Esophagus squamous epithelium (tissue), 5 donors: Measurements from ENCODE around the gene CD163L1. TPM values are rescaled to one million over a fixed set of nuclear protein-coding genes. Genes with fewer than 3 reads are reported as not detected.

Source experiments
- DNase-seq: peaks from one replicate; lab custom pipeline; 2025; lab: John Stamatoyannopoulos, UW
- H3K27ac ChIP-seq, 4 donors: fragments of 200-600 bp; sonication (generic); one replicate each; pipeline ENCODE4 v1.5.1; 2016 to 2019; ENCODE audit warnings: mild to moderate bottlenecking in 1 of 4
- H3K27me3 ChIP-seq, 4 donors: fragments of 200-600 bp; sonication (generic); 1 replicate in 3 of 4; 2 replicates in 1 of 4; pipeline versions ENCODE4 v1.5.1 to v1.6.0; 2017 to 2021; ENCODE audit warnings: antibody characterized with exemption in 1 of 4
- H3K36me3 ChIP-seq, 3 donors: fragments of 200-600 bp; sonication (generic); one replicate each; pipeline ENCODE4 v1.5.1; 2016 to 2019
- H3K4me1 ChIP-seq, 3 donors: fragments of 200-600 bp; sonication (generic); one replicate each; pipeline ENCODE4 v1.5.1; 2017 to 2019
- H3K4me3 ChIP-seq, 4 donors: fragments of 200-600 bp; sonication (generic); 1 replicate in 3 of 4; 2 replicates in 1 of 4; pipeline ENCODE4 v1.5.1; 2016 to 2019; ENCODE audit warnings: mild to moderate bottlenecking in 2 of 4, moderate library complexity in 1 of 4
- H3K9me3 ChIP-seq, 3 donors: fragments of 200-600 bp; sonication (generic); one replicate each; pipeline ENCODE4 v1.5.1; 2016 to 2019
- POLR2A ChIP-seq, 4 donors: fragments of 450-650 bp; IDR thresholded peaks; one replicate each; pipeline ENCODE4 v1.6.1; 2017; ENCODE audit warnings: antibody characterized with exemption in 4 of 4, mild to moderate bottlenecking in 4 of 4, moderate library complexity in 3 of 4
- WGBS, 2 donors: methylation state at CpG; one replicate each; pipeline ENCODE4 v1.1.5; 2018; 5-methylcytosine and 5-hydroxymethylcytosine counted together
- intact Hi-C: fragments of 100-400 bp; cut with DNase I; formaldehyde crosslinking; loops from one replicate; pipeline ENCODE4 v1.15.0; 2022
- total RNA-seq, 4 donors: library from RNA; depleted of rRNA; stranded (reverse); fragments of >200 nt; gene quantifications; one replicate each; pipeline ENCODE4 v1.1.0, GENCODE V29; 2016
- TF ChIP-seq, protein P1 (sequence below), 6 experiments: fragments of 450-650 bp in 4 of 6; fragments of 200-600 bp in 2 of 6; sonication (generic) in 2 of 6; IDR thresholded peaks; one replicate each; pipeline ENCODE4 v1.5.1; 2016 to 2019; ENCODE audit warnings: antibody characterized with exemption in 6 of 6, mild to moderate bottlenecking in 4 of 6, moderate library complexity in 4 of 6
- donor health status: DM: yes; HTN: yes; CAD: no.

CD163L1 gene
- total RNA-seq, 4 donors from 2014 or later: 0.15 to 2.8 (median 1.1) TPM

- no peaks in the 10 kb centered on the region for H3K9me3 ChIP-seq
- no peaks in the 10 kb centered on the region for H3K4me1 ChIP-seq
- no peak overlapping the region for H3K27ac ChIP-seq
- TF ChIP-seq POLR2A (IDR thresholded peaks at IDR 0.05): no peak
- TF ChIP-seq, protein P1, sequence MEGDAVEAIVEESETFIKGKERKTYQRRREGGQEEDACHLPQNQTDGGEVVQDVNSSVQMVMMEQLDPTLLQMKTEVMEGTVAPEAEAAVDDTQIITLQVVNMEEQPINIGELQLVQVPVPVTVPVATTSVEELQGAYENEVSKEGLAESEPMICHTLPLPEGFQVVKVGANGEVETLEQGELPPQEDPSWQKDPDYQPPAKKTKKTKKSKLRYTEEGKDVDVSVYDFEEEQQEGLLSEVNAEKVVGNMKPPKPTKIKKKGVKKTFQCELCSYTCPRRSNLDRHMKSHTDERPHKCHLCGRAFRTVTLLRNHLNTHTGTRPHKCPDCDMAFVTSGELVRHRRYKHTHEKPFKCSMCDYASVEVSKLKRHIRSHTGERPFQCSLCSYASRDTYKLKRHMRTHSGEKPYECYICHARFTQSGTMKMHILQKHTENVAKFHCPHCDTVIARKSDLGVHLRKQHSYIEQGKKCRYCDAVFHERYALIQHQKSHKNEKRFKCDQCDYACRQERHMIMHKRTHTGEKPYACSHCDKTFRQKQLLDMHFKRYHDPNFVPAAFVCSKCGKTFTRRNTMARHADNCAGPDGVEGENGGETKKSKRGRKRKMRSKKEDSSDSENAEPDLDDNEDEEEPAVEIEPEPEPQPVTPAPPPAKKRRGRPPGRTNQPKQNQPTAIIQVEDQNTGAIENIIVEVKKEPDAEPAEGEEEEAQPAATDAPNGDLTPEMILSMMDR (IDR thresholded peaks at IDR 0.05): no peak
- DNase-seq: no peak
- no peak overlapping the region for H3K4me3 ChIP-seq
- H3K27me3 ChIP-seq: no peaks in the 10 kb centered on the region
- intact Hi-C loops: no loop called here
- WGBS, 2 donors: 100% methylated on average over 1 of the region's 1 CpG; no CpG with 5 or more reads in 1 of the 2 donors
- no peaks in the 10 kb centered on the region for H3K36me3 ChIP-seq
Measured at GRCh38 chr12:7383157-7383556, 60.8 kb downstream of the CD163L1 start.

GRCh38 chr12:7376196-7376595 lies 67.8 kb downstream of the CD163L1 start:
- Histone ChIP-seq H3K9me3 (no peaks in the 10 kb centered on the region), H3K27me3 (no peaks in the 10 kb centered on the region), H3K4me3 (no peak overlapping the region), H3K27ac (no peak overlapping the region), H3K36me3 (no peaks in the 10 kb centered on the region), H3K4me1 (no peaks in the 10 kb centered on the region)
- TF ChIP-seq, protein P1 (IDR thresholded peaks at IDR 0.05): no peak
- no peak for TF ChIP-seq POLR2A (IDR thresholded peaks at IDR 0.05)
- no peak for DNase-seq
- intact Hi-C loops: no loop called here
- whole genome bisulfite sequencing, 2 donors: 26 to 37% methylated on average over 1 of the region's 1 CpG

DNA sequence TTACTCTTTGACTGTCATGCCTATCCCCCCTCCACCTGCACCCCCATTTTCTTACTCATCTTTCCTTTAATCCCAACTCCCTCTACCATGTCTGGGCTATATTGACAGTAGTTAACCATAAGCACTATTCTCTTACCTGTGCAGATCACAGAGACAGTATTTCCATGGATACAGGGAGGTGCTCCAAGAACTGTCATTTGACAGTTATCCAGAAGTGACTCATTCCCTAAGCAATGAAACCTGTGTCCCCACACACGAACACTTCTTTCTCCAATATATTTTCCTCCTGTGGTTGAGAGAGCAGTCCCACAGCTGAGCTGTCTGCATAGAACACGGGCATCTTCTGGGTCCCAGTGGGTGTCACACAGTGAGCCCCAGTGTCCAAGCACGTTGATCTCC lies 68.8 kb downstream of the CD163L1 start:
- Histone ChIP-seq H3K4me3 (no peak overlapping the region), H3K36me3 (no peaks in the 10 kb centered on the region), H3K9me3 (no peaks in the 10 kb centered on the region), H3K27ac (no peak overlapping the region), H3K4me1 (no peaks in the 10 kb centered on the region), H3K27me3 (no peaks in the 10 kb centered on the region)
- DNase-seq: no peak
- 61 to 65% methylated on average over 2 to 3 of the region's 3 CpGs for WGBS, 2 donors
- TF ChIP-seq, protein P1 (IDR thresholded peaks at IDR 0.05): no peak
- intact Hi-C loops: no loop called here

DNA sequence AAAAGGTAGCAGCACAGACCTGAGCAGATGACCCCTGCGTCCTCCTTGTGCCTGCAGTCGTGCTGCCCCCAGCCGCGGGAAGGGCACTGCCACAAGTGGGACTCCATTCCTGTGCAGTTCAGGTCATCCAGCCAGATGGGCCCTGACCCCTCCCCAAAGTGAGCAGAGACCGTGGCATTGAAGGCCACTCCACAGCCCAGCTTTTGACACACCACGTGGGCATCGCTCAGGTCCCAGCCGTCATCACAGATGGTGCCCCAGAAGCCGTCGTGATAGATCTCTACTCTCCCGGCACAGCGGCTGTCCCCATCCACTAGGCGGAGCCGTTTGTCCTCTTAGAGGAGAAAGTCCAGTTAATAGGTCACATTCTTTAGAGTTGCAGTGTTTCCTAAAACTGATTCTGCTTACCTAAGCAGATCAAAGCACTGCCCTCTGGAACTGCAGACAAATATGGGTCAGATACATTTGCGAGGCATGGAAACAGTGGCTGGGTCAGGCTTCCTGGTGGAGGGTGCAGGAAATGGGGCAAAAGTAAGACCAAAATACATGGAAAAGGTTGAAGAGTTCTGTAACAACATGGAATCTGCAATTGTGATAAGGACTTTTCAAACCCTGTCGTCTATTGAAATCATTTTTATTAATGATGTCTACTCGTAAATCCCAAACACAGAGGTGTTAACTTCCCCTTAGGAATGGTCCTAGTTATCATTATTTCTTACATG lies 69.4 kb downstream of the CD163L1 start:
- H3K27ac ChIP-seq: no peak overlapping the region
- no peaks in the 10 kb centered on the region for H3K9me3 ChIP-seq
- no peak for TF ChIP-seq POLR2A (IDR thresholded peaks at IDR 0.05)
- TF ChIP-seq, protein P1 (IDR thresholded peaks at IDR 0.05): peak in 2 of 6 experiments; percentile 9 to 31
- H3K27me3 ChIP-seq: no peaks in the 10 kb centered on the region
- no peaks in the 10 kb centered on the region for H3K36me3 ChIP-seq
- DNase-seq: no peak
- H3K4me1 ChIP-seq: no peaks in the 10 kb centered on the region
- 39 to 41% methylated on average over 12 to 17 of the region's 17 CpGs for WGBS, 2 donors
- intact Hi-C loops: no loop called here
- H3K4me3 ChIP-seq: no peak overlapping the region

GRCh38 chr12:7373226-7373625 lies 70.7 kb downstream of the CD163L1 start:
- DNase-seq: no peak
- no peaks in the 10 kb centered on the region for H3K4me1 ChIP-seq
- WGBS, 2 donors: 58 to 97% methylated on average over 5 of the region's 6 CpGs
- TF ChIP-seq, protein P1 (IDR thresholded peaks at IDR 0.05): no peak
- no peak for TF ChIP-seq POLR2A (IDR thresholded peaks at IDR 0.05)
- no peak overlapping the region for H3K27ac ChIP-seq
- intact Hi-C loops: no loop called here
- H3K4me3 ChIP-seq: no peak overlapping the region
- H3K27me3 ChIP-seq: no peaks in the 10 kb centered on the region
- H3K36me3 ChIP-seq: no peaks in the 10 kb centered on the region
- no peaks in the 10 kb centered on the region for H3K9me3 ChIP-seq
